ENCODE measurements around the gene CELF5.
A peak's percentile ranks its signal among the peaks of the same experiment; 100 is the strongest.
"Not testable (repeated sequence)": the region's sequence is repeated elsewhere in the genome, so short reads cannot be mapped to it uniquely, and the experiment has no call there.

Gene CELF5

GRCh38 chr19:3207461-3208242, 16.8 kb upstream of the CELF5 start:
- no peak for DNase-seq (ENCODE audit: low spot score)

- no peak for DNase-seq (ENCODE audit: low spot score)
These were observed 15.9 kb upstream of the CELF5 start for GRCh38 chr19:3208317-3209207.

GRCh38 chr19:3210347-3211017, 14.0 kb upstream of the CELF5 start:
- DNase-seq (ENCODE audit: low spot score): peak; percentile 57

GRCh38 chr19:3211191-3211590, 13.3 kb upstream of the CELF5 start:
- DNase-seq (ENCODE audit: low spot score): no peak

- DNase-seq (ENCODE audit: low spot score): no peak
These were observed 11.3 kb upstream of the CELF5 start for GRCh38 chr19:3213159-3213558.

- no peak for DNase-seq (ENCODE audit: low spot score)
These were observed 7.6 kb upstream of the CELF5 start for GRCh38 chr19:3216874-3217273.

- DNase-seq (ENCODE audit: low spot score): no peak
These were observed 3.9 kb upstream of the CELF5 start for GRCh38 chr19:3220576-3220975.

GRCh38 chr19:3221576-3221975, 2.9 kb upstream of the CELF5 start:
- not testable (repeated sequence) for DNase-seq (ENCODE audit: low spot score)

GRCh38 chr19:3222709-3223108, 1.8 kb upstream of the CELF5 start:
- no peak for DNase-seq (ENCODE audit: low spot score)

- no peak for DNase-seq (ENCODE audit: low spot score)
These were observed 666 bp downstream of the CELF5 start for GRCh38 chr19:3225169-3225485.

GRCh38 chr19:3225677-3226093, 1.2 kb downstream of the CELF5 start:
- DNase-seq (ENCODE audit: low spot score): no peak

GRCh38 chr19:3227054-3227626, 2.7 kb downstream of the CELF5 start:
- no peak for DNase-seq (ENCODE audit: low spot score)

GRCh38 chr19:3229346-3229743, 4.9 kb downstream of the CELF5 start:
- DNase-seq (ENCODE audit: low spot score): no peak

- DNase-seq (ENCODE audit: low spot score): no peak
These were observed 5.5 kb downstream of the CELF5 start for GRCh38 chr19:3229888-3230496.

- DNase-seq (ENCODE audit: low spot score): no peak
These were observed 6.8 kb downstream of the CELF5 start for GRCh38 chr19:3231288-3231687.

GRCh38 chr19:3233116-3233515, 8.7 kb downstream of the CELF5 start:
- DNase-seq (ENCODE audit: low spot score): no peak

- no peak for DNase-seq (ENCODE audit: low spot score)
These were observed 9.4 kb downstream of the CELF5 start for GRCh38 chr19:3233831-3234230.

GRCh38 chr19:3234800-3235199, 10.3 kb downstream of the CELF5 start:
- no peak for DNase-seq (ENCODE audit: low spot score)

GRCh38 chr19:3235604-3236003, 11.1 kb downstream of the CELF5 start:
- not testable (repeated sequence) for DNase-seq (ENCODE audit: low spot score)

GRCh38 chr19:3236272-3236671, 11.8 kb downstream of the CELF5 start:
- DNase-seq (ENCODE audit: low spot score): no peak

- DNase-seq (ENCODE audit: low spot score): no peak
These were observed 13.7 kb downstream of the CELF5 start for GRCh38 chr19:3238066-3238561.

- no peak for DNase-seq (ENCODE audit: low spot score)
These were observed 14.9 kb downstream of the CELF5 start for GRCh38 chr19:3239367-3239766.
